K562 (cell line): ENCODE results near the gene ABCB6. TPM values are rescaled to one million over a fixed set of nuclear protein-coding genes. Genes with fewer than 3 reads are reported as not detected.

ENCODE experiments used
- ATAC-seq: fragments of 200-7000 bp; cut with Tn5 transposase; 3 replicates; pipeline ENCODE4 v1.9.1; 2020; ENCODE audit warnings: moderate library complexity
- BruUV-seq: library from RNA; stranded (reverse); fragments of 400-500 nt; replicated peaks from 2 replicates; lab custom pipeline; 2021; lab: Mats Ljungman, UMichigan
- CTCF ChIA-PET: fragments of 300-600 bp; formaldehyde crosslinking; extraction: SDS; loops from one replicate; lab custom pipeline; 2021; ENCODE audit warnings: low intra/inter-chr PET ratio; lab: Yijun Ruan, JAX
- POLR2A ChIA-PET: fragments of 300-600, 350-650 bp; sonication (Branson Sonifier 250); formaldehyde crosslinking; extraction: SDS; loops from one replicate; lab custom pipeline; 2021; ENCODE audit warnings: antibody characterized with exemption, inconsistent platforms; lab: Yijun Ruan, JAX
- DNase-seq, 4 experiments: peaks; one replicate each; pipeline versions ENCODE4 v3.0.0 to v3.0.0-alpha.2; 2011 to 2018; ENCODE audit warnings: low spot score in 3 of 4, mixed read lengths in 3 of 4; ENCODE audit errors: extremely low read depth in 1 of 4
- FAIRE-seq: peaks from 2 replicates; lab custom pipeline; 2011; peaks lifted over from hg19 to GRCh38; lab: Jason Lieb, UNC
- H2AFZ ChIP-seq: 2 replicates; pipeline ENCODE4 v1.6.0; 2011; ENCODE audit warnings: low read depth, low read length, control low read depth, inconsistent platforms
- H3K27ac ChIP-seq: fragments of 200-600 bp; 3 replicates; pipeline ENCODE4 v1.8.0; 2011; ENCODE audit warnings: low read depth, mild to moderate bottlenecking, control low read depth, inconsistent platforms, low read length, moderate library complexity, mixed read lengths; ENCODE audit errors: extremely low read depth
- H3K27me3 ChIP-seq, 2 experiments: fragments of 300-600 bp in 1 of 2; 2 replicates in 1 of 2; 3 replicates in 1 of 2; pipeline versions ENCODE4 v1.6.0 to v1.8.0; 2011; ENCODE audit warnings: inconsistent platforms in 2 of 2, low read length in 2 of 2, mild to moderate bottlenecking in 1 of 2, mixed read lengths in 1 of 2, moderate library complexity in 1 of 2; ENCODE audit not compliant: control insufficient read depth in 2 of 2, insufficient read depth in 2 of 2
- H3K36me3 ChIP-seq: fragments of 300-600 bp; 3 replicates; pipeline ENCODE4 v1.8.0; 2011; ENCODE audit warnings: mild to moderate bottlenecking, low read length, inconsistent platforms; ENCODE audit not compliant: control insufficient read depth, insufficient read depth
- H3K4me1 ChIP-seq, 2 experiments: fragments of 200-600 bp in 1 of 2; replicated peaks in 1 of 2; 2 replicates in 1 of 2; 3 replicates in 1 of 2; pipeline versions ENCODE4 v1.5.1 to v1.8.0; 2011; ENCODE audit warnings: inconsistent platforms in 2 of 2, low read length in 2 of 2, mild to moderate bottlenecking in 1 of 2, mixed read lengths in 1 of 2, moderate library complexity in 1 of 2; ENCODE audit not compliant: control insufficient read depth in 2 of 2, insufficient read depth in 2 of 2
- H3K4me2 ChIP-seq: 2 replicates; pipeline ENCODE4 v1.6.1; 2011; ENCODE audit warnings: low read length, control low read depth, inconsistent platforms, mixed read lengths; ENCODE audit not compliant: insufficient read depth
- H3K4me3 ChIP-seq: fragments of 200-600 bp; sonication (generic), shearing (Covaris generic); 2 replicates; pipeline ENCODE4 v1.5.1; 2016; ENCODE audit warnings: control low read depth, inconsistent platforms
- H3K79me2 ChIP-seq: fragments of 200-600 bp; 3 replicates; pipeline ENCODE4 v1.8.0; 2011; ENCODE audit warnings: low read length, inconsistent platforms; ENCODE audit not compliant: control insufficient read depth, insufficient read depth
- H3K9ac ChIP-seq, 2 experiments: 2 replicates each; pipeline versions ENCODE4 v1.6.0 to v1.6.1; 2011; ENCODE audit warnings: low read depth in 2 of 2, low read length in 2 of 2, control low read depth in 1 of 2, inconsistent platforms in 1 of 2, mild to moderate bottlenecking in 1 of 2, mixed read lengths in 1 of 2; ENCODE audit not compliant: insufficient read depth in 1 of 2
- H3K9me1 ChIP-seq: one replicate; pipeline ENCODE4 v1.6.0; 2011; ENCODE audit warnings: inconsistent platforms, mild to moderate bottlenecking, low read length, moderate library complexity; ENCODE audit not compliant: control insufficient read depth, insufficient read depth
- H3K9me3 ChIP-seq: replicated peaks from 2 replicates; pipeline ENCODE4 v1.5.1; 2011; ENCODE audit warnings: low read depth, low read length, inconsistent platforms; ENCODE audit not compliant: control insufficient read depth, insufficient read depth
- H4K20me1 ChIP-seq: replicated peaks from 2 replicates; pipeline ENCODE4 v1.6.1; 2011; ENCODE audit warnings: low read length, inconsistent platforms, mixed read lengths; ENCODE audit not compliant: control insufficient read depth, insufficient read depth
- CBX8 ChIP-seq: fragments of 200-600 bp; sonication (generic); IDR thresholded peaks from 2 replicates; pipeline ENCODE4 v1.6.1; 2012; ENCODE audit warnings: borderline replicate concordance, mixed run types, low read depth, mild to moderate bottlenecking, moderate library complexity, mixed read lengths, low read length, control low read depth, inconsistent platforms; ENCODE audit not compliant: poor library complexity, severe bottlenecking; ENCODE audit errors: extremely low read depth
- DMBX1 ChIP-seq: fragments of 250-450 bp; sonication (Bioruptor Pico); IDR thresholded peaks from 2 replicates; pipeline ENCODE4 v1.8.0; 2022; ENCODE audit warnings: inconsistent platforms, mild to moderate bottlenecking, moderate library complexity, borderline replicate concordance
- GTF2A2 ChIP-seq: IDR thresholded peaks from 2 replicates; pipeline ENCODE4 v1.6.1; 2016; ENCODE audit warnings: mild to moderate bottlenecking, missing genetic modification characterization, missing compliant biosample characterization
- HEY1 ChIP-seq: fragments of 250-450 bp; sonication (Bioruptor Pico); IDR thresholded peaks from 2 replicates; pipeline ENCODE4 v1.5.0; 2020; ENCODE audit warnings: mild to moderate bottlenecking, moderate library complexity, borderline replicate concordance
- RBM22 ChIP-seq: fragments of 200-400 bp; formaldehyde crosslinking; IDR thresholded peaks from 2 replicates; pipeline ENCODE4 v1.6.1; 2018; ENCODE audit warnings: low read length, low read depth; ENCODE audit not compliant: poor library complexity, severe bottlenecking
- SLC30A9 ChIP-seq: fragments of 250-450 bp; sonication (Bioruptor Pico); IDR thresholded peaks from 2 replicates; pipeline ENCODE4 v1.8.0; 2022; ENCODE audit warnings: mild to moderate bottlenecking, moderate library complexity
- TAF1 ChIP-seq: IDR thresholded peaks from 2 replicates; pipeline ENCODE4 v1.6.1; 2011; ENCODE audit warnings: mild to moderate bottlenecking, low read length, moderate library complexity; ENCODE audit not compliant: insufficient read depth, control insufficient read depth, severe bottlenecking; ENCODE audit errors: extremely low read depth
- TAF9B ChIP-seq: fragments of 450-650 bp; IDR thresholded peaks from 2 replicates; pipeline ENCODE4 v1.6.1; 2018; ENCODE audit warnings: mild to moderate bottlenecking; ENCODE audit not compliant: partially characterized antibody
- TCF7 ChIP-seq: sonication (generic); IDR thresholded peaks from 2 replicates; pipeline ENCODE4 v1.6.1; 2016; ENCODE audit warnings: antibody characterized with exemption, borderline replicate concordance
- ZNF133 ChIP-seq: fragments of 250-450 bp; sonication (Bioruptor Pico); IDR thresholded peaks from 2 replicates; pipeline ENCODE4 v1.4.0; 2020; ENCODE audit warnings: mild to moderate bottlenecking
- ZNF282 ChIP-seq: sonication (generic); formaldehyde crosslinking; IDR thresholded peaks from 2 replicates; pipeline ENCODE4 v1.8.1; 2023; ENCODE audit warnings: missing genetic modification reagents
- ZNF407 ChIP-seq: fragments of 450-650 bp; IDR thresholded peaks from 2 replicates; pipeline ENCODE4 v1.6.1; 2016; ENCODE audit warnings: low read depth
- WGBS: fragments of 100-300 bp; shearing (Covaris generic); methylation state at CpG from one replicate; pipeline ENCODE4 v1.1.6; 2016; ENCODE audit warnings: low coverage, mixed read lengths; ENCODE audit not compliant: insufficient coverage; ENCODE audit errors: missing lambda C conversion rate; 5-methylcytosine and 5-hydroxymethylcytosine counted together
- in situ Hi-C: fragments of 300-500 bp; cut with MboI; formaldehyde crosslinking; loops from 4 replicates; pipeline ENCODE4 v1.15.0; 2018; ENCODE audit warnings: inconsistent platforms, mixed read lengths
- intact Hi-C: fragments of 100-400 bp; cut with micrococcal nuclease; formaldehyde crosslinking; loops from 2 replicates; pipeline ENCODE4 v1.14.2; 2022
- polyA plus RNA-seq, 8 experiments: library from polyadenylated mRNA; depleted of rRNA in 4 of 8; stranded (reverse) in 5 of 8; unstranded in 3 of 8; fragments of >200 nt; fragmentation: Nextera tagmentation in 2 of 8; fragmentation: Illumina TruSeq in 1 of 8; extraction: Ambion mirVana in 2 of 8; extraction: Trizol in 1 of 8; gene quantifications; 2 replicates each; pipeline versions ENCODE4 v1.2.1 to v1.2.3, GENCODE V29; 2011 to 2014; ENCODE audit warnings: inconsistent platforms in 1 of 8, missing spikeins in 1 of 8
- total RNA-seq, 7 experiments: library from RNA; depleted of rRNA in 6 of 7; stranded (reverse); fragments of >200 nt in 6 of 7; fragmentation: Illumina TruSeq in 2 of 7; extraction: Trizol in 2 of 7; gene quantifications; 2 replicates each; pipeline versions ENCODE4 v1.2.1 to v1.2.3, GENCODE V29; 2011 to 2021; ENCODE audit warnings: low replicate concordance in 1 of 7
- TF ChIP-seq, protein P1 (sequence below), 2 experiments: fragments of 250-450 bp in 1 of 2; fragments of 450-650 bp in 1 of 2; sonication (Bioruptor Pico) in 1 of 2; IDR thresholded peaks; 2 replicates each; pipeline versions ENCODE4 v1.6.1 to v1.8.0; 2016 to 2021; ENCODE audit warnings: mild to moderate bottlenecking in 2 of 2, moderate library complexity in 2 of 2, missing compliant biosample characterization in 1 of 2, missing genetic modification characterization in 1 of 2

Gene ABCB6
- total and polyA plus RNA-seq, 9 of the 15 experiments (the other 6 are each of a cell fraction or from before 2014, with no cell fraction given): 3.7 to 29.8 (median 16.8) TPM

GRCh38 chr2:219174801-219175200, 44.0 kb downstream of the ABCB6 start (continued):
- TF ChIP-seq SLC30A9 (CRISPR knock-in tag) (no peak), CBX8 (no peak), TAF9B (no peak), ZNF282 (no peak)

DNA sequence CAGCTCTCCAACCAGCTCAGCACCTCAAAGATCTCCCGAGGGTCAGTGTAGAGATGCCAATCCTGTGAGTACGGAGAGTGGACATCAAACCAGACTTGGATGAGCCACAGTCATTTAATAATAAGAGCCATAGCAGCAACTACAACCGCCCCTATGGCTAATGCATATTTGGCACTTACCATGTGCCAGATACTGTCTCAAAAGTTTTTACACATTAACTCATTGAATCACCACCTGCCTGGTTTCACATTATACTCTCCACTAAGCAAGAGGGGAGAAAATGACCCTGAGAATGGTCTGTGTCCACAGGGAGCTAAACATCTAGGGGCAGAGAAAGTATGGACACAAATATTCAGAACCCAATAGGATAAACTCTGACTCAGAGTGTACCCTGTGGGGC, 44.6 kb downstream of the ABCB6 start:
- peaks cover 30% of the 10 kb centered on the region for H3K79me2 ChIP-seq
- H3K27me3 ChIP-seq: no peaks in the 10 kb centered on the region
- H2AFZ ChIP-seq: no peak overlapping the region
- H4K20me1 ChIP-seq: no peaks in the 10 kb centered on the region
- H3K36me3 ChIP-seq: peaks cover 29% of the 10 kb centered on the region; the same call in 2 of the 3 replicates
- POLR2A ChIA-PET: no interaction called here
- in situ Hi-C loops: loop anchor here (5.0 kb wide), 2 partner anchors 33 to 118 kb away; partner anchors contain the start of gene ZFAND2B
- intact Hi-C loops: no loop called here
- H3K27ac ChIP-seq: no peak overlapping the region
- FAIRE-seq (no peak), DNase-seq (no peak), ATAC-seq (no peak)
- no peaks in the 10 kb centered on the region for H3K9me3 ChIP-seq
- no TSS peak for BruUV-seq
- no peak overlapping the region for H3K4me2 ChIP-seq
- peaks cover 13 to 16% of the 10 kb centered on the region in 2 experiments; a peak in 4 of 5 replicates for H3K4me1 ChIP-seq
- CTCF ChIA-PET: no interaction called here
- no peak overlapping the region for H3K4me3 ChIP-seq
- H3K9me1 ChIP-seq: no peaks in the 10 kb centered on the region
- 76% methylated on average over 3 of the region's 3 CpGs for WGBS
- no peak overlapping the region for H3K9ac ChIP-seq
- TF ChIP-seq ZNF133 (CRISPR knock-in tag): no peak
- TF ChIP-seq RBM22: no peak
- TF ChIP-seq DMBX1 (CRISPR knock-in tag): no peak
- TF ChIP-seq, protein P1, sequence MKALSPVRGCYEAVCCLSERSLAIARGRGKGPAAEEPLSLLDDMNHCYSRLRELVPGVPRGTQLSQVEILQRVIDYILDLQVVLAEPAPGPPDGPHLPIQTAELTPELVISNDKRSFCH (CRISPR knock-in tag; IDR thresholded peaks at IDR 0.05): no peak
- TF ChIP-seq, protein P1 (tag; IDR thresholded peaks at IDR 0.05): no peak
- TF ChIP-seq TAF1: no peak
- no peak for TF ChIP-seq GTF2A2 (tag)
- no peak for TF ChIP-seq ZNF407
- no peak for TF ChIP-seq TCF7
- TF ChIP-seq HEY1 (CRISPR knock-in tag): no peak
